CD4-positive, alpha-beta T cell (primary cell): ENCODE results near the gene SETD1B. TPM values are rescaled to one million over a fixed set of nuclear protein-coding genes. Genes with fewer than 3 reads are reported as not detected.

ENCODE experiments used
- ATAC-seq: fragments of 200-7000 bp; cut with Tn5 transposase; one replicate; pipeline ENCODE4 v1.10.0; 2022; ENCODE audit warnings: mild to moderate bottlenecking; ENCODE audit not compliant: poor library complexity
- CTCF ChIA-PET: fragments of 350-600 bp; sonication (Branson Sonifier 250); formaldehyde crosslinking; loops from one replicate; lab custom pipeline; 2021; ENCODE audit warnings: antibody characterized with exemption, inconsistent platforms; lab: Charles Lee
- POLR2A ChIA-PET: fragments of 350-600 bp; sonication (Branson Sonifier 250); formaldehyde crosslinking; loops from one replicate; lab custom pipeline; 2021; ENCODE audit warnings: antibody characterized with exemption, inconsistent platforms; lab: Charles Lee
- DNase-seq, 14 experiments: peaks; one replicate each; pipeline ENCODE4 v3.0.0-alpha.2; 2013 to 2020; ENCODE audit warnings: mixed read lengths in 2 of 14
- H3K27ac ChIP-seq, 2 donors: one replicate each; pipeline versions ENCODE4 v1.5.1 to v1.7.0; 2013; ENCODE audit warnings: low read length in 2 of 2, low read depth in 1 of 2, mild to moderate bottlenecking in 1 of 2
- H3K27me3 ChIP-seq, 2 experiments: 1 replicate in 1 of 2; 2 replicates in 1 of 2; pipeline versions ENCODE4 v1.6.1 to v1.7.0; 2013; ENCODE audit warnings: low read length in 2 of 2, control low read depth in 1 of 2, mild to moderate bottlenecking in 1 of 2, moderate library complexity in 1 of 2; ENCODE audit not compliant: insufficient read depth in 2 of 2, control insufficient read depth in 1 of 2
- H3K36me3 ChIP-seq: one replicate; pipeline ENCODE4 v1.6.1; 2013; ENCODE audit warnings: low read length, control low read depth; ENCODE audit not compliant: insufficient read depth
- H3K4me1 ChIP-seq: one replicate; pipeline ENCODE4 v1.6.1; 2013; ENCODE audit warnings: low read length, control low read depth; ENCODE audit not compliant: insufficient read depth
- H3K4me3 ChIP-seq: one replicate; pipeline ENCODE4 v1.5.1; 2013; ENCODE audit warnings: mild to moderate bottlenecking, low read length, moderate library complexity
- H3K9me3 ChIP-seq, 2 experiments: 1 replicate in 1 of 2; 2 replicates in 1 of 2; pipeline versions ENCODE4 v1.6.1 to v1.7.0; 2013; ENCODE audit warnings: low read length in 2 of 2, mild to moderate bottlenecking in 2 of 2, control low read depth in 1 of 2, moderate library complexity in 1 of 2; ENCODE audit not compliant: control insufficient read depth in 1 of 2, insufficient read depth in 1 of 2
- H3K27ac Mint-ChIP-seq: one replicate; pipeline ENCODE4 v1.8.0; 2020; ENCODE audit warnings: mixed read lengths
- H3K27me3 Mint-ChIP-seq: one replicate; pipeline ENCODE4 v1.8.0; 2021; ENCODE audit warnings: mixed read lengths
- H3K36me3 Mint-ChIP-seq: one replicate; pipeline ENCODE4 v1.8.0; 2021; ENCODE audit warnings: low read depth, mixed read lengths
- H3K4me1 Mint-ChIP-seq: one replicate; pipeline ENCODE4 v1.8.0; 2021; ENCODE audit warnings: low read depth, mixed read lengths
- H3K4me3 Mint-ChIP-seq: one replicate; pipeline ENCODE4 v1.8.0; 2020; ENCODE audit warnings: mild to moderate bottlenecking, mixed read lengths
- H3K9me3 Mint-ChIP-seq: one replicate; pipeline ENCODE4 v1.8.0; 2020; ENCODE audit warnings: mixed read lengths
- intact Hi-C, 2 experiments: fragments of 100-400 bp; cut with DNase I in 1 of 2; cut with micrococcal nuclease in 1 of 2; formaldehyde crosslinking; loops; one replicate each; pipeline versions ENCODE4 v1.15.1 to v1.9.0; 2023 to 2025; cut with DNase I, micrococcal nuclease
- total RNA-seq, 174 experiments: library from RNA in 2 of 174; stranded (reverse) in 2 of 174; gene quantifications; one replicate each; pipeline ENCODE4 v1.2.3 and lab custom pipeline; 2021 to 2026
- TF ChIP-seq, protein P1 (sequence below): fragments of 200-600 bp; IDR thresholded peaks from one replicate; pipeline ENCODE4 v1.8.0; 2022; ENCODE audit warnings: antibody characterized with exemption, mild to moderate bottlenecking

Gene SETD1B
- total RNA-seq, 2 experiments from 2014 or later: 146 to 151 TPM

DNA sequence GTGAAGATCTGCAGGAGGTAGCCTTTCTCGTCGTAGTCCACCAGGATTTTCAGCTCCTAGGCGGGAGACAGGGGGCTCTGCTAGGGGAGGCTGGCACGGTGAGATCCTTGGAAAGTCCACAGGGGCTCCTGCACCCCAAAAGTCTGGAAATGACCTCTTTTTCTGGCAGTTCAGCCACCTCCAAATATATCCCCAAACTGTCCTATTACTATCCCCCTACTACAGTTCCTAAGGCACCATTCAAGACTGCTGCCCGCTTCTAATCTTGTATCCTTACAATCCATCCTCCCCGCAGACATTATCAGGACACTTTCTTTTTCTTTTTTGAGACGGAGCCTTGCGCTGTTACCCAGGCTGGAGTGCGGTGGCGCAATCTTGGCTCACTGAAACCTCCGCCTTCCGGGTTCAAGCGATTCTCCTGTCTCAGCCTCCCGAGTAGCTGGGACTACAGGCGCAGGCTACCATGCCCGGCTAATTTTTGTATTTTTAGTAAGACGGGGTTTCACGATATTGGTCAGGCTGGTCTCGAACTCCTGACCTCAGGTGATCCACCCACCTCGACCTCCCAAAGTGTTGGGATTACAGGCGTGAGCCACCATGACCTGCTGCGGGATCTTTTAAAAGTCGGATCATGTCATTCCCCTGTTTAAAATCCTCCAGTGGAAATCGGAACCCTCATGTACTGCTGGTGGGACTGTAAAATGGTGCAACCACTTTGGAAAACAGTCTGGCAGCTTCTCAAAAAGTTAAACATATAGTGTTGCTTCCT, 36.4 kb downstream of the SETD1B start:
- H3K4me3 Mint-ChIP-seq: peak overlapping the region; percentile 94
- ChIA-PET CTCF (interaction anchor here (0.6 to 4.5 kb wide), 5 partner anchors 29 to 296 kb away, joined by 3 to 44 read pairs (median 4); partner anchors contain the start of genes ORAI1 and RHOF), POLR2A (interaction anchor here (0.6 to 2.0 kb wide), 6 partner anchors 12 to 53 kb away, joined by 4 to 5 read pairs (median 4); partner anchors contain the start of genes PSMD9 and RHOF)
- Histone ChIP-seq H3K27ac (peak overlapping the region; percentile 21 to 44), H3K36me3 (no peaks in the 10 kb centered on the region), H3K4me3 (peak overlapping the region; percentile 85), H3K27me3 (no peaks in the 10 kb centered on the region), H3K4me1 (peaks cover 18% of the 10 kb centered on the region), H3K9me3 (no peaks in the 10 kb centered on the region)
- ATAC-seq (no peak), DNase-seq (no peak)
- no peaks in the 10 kb centered on the region for H3K9me3 Mint-ChIP-seq
- intact Hi-C loops: loop anchor here (1.0 to 5.0 kb wide), 4 partner anchors 45 to 127 kb away; partner anchors contain the start of genes PSMD9 (in 2 of the 2) and TMEM120B (in 1 of the 2)
- H3K27ac Mint-ChIP-seq: peak overlapping the region; percentile 77
- peaks cover 14% of the 10 kb centered on the region for H3K4me1 Mint-ChIP-seq
- TF ChIP-seq, protein P1, sequence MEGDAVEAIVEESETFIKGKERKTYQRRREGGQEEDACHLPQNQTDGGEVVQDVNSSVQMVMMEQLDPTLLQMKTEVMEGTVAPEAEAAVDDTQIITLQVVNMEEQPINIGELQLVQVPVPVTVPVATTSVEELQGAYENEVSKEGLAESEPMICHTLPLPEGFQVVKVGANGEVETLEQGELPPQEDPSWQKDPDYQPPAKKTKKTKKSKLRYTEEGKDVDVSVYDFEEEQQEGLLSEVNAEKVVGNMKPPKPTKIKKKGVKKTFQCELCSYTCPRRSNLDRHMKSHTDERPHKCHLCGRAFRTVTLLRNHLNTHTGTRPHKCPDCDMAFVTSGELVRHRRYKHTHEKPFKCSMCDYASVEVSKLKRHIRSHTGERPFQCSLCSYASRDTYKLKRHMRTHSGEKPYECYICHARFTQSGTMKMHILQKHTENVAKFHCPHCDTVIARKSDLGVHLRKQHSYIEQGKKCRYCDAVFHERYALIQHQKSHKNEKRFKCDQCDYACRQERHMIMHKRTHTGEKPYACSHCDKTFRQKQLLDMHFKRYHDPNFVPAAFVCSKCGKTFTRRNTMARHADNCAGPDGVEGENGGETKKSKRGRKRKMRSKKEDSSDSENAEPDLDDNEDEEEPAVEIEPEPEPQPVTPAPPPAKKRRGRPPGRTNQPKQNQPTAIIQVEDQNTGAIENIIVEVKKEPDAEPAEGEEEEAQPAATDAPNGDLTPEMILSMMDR: no peak
- no peaks in the 10 kb centered on the region for H3K36me3 Mint-ChIP-seq
- H3K27me3 Mint-ChIP-seq: no peaks in the 10 kb centered on the region

DNA sequence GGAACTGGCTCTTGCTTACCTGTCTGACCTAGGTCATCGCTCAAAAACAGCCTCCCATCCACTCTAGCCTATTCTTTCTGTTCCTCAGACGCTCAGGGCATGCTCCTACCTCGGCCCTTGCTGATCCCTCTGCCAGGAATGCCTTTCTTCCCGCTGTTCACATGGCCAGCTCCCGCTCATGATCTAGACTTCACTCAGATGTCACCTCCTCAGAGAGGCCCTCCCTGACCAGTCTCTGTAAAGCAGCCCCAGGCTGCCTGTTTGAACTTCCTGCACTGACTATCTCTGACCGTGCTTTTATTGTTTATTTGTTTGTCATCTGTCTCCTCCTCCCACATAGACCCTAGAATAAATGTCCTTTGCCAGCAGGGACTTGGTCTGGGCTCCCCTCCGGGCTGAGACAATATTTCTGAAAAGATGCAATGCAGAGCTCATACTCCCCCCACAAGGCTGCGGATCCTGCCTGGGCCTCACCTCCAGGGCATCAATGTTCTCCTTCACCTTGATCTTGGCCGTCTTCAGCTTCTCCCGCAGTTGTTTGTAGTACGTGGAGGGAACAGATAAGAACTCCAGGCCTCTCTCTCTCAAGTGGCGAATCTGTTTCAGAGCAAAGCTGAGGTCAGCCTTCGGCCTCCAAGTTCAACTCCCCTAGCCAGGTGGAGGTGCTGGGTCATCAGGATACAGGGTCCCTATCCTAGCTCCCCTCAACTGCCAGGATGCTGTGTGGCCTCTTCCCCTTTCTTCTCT, 39.6 kb downstream of the SETD1B start:
- no peak overlapping the region for H3K4me3 Mint-ChIP-seq
- H3K27ac Mint-ChIP-seq: no peak overlapping the region
- H3K9me3 Mint-ChIP-seq: no peaks in the 10 kb centered on the region
- TF ChIP-seq, protein P1: no peak
- H3K4me3 ChIP-seq: no peak overlapping the region
- no peaks in the 10 kb centered on the region for H3K27me3 Mint-ChIP-seq
- intact Hi-C loops: no loop called here
- no peaks in the 10 kb centered on the region for H3K9me3 ChIP-seq
- DNase-seq (no peak), ATAC-seq (no peak)
- H3K27me3 ChIP-seq: no peaks in the 10 kb centered on the region
- no peaks in the 10 kb centered on the region for H3K36me3 ChIP-seq
- peaks cover 18% of the 10 kb centered on the region for H3K4me1 ChIP-seq
- no peaks in the 10 kb centered on the region for H3K36me3 Mint-ChIP-seq
- H3K27ac ChIP-seq: no peak overlapping the region
- CTCF ChIA-PET: interaction anchor here (0.9 to 1.7 kb wide), 2 partner anchors 45 to 49 kb away, joined by 3 to 4 read pairs; partner anchors contain the start of gene PSMD9
- POLR2A ChIA-PET: interaction anchor here (0.6 to 1.7 kb wide), 2 partner anchors 9 to 45 kb away, joined by 4 read pairs; partner anchors contain the start of gene PSMD9
- H3K4me1 Mint-ChIP-seq: peaks cover 14% of the 10 kb centered on the region

DNA sequence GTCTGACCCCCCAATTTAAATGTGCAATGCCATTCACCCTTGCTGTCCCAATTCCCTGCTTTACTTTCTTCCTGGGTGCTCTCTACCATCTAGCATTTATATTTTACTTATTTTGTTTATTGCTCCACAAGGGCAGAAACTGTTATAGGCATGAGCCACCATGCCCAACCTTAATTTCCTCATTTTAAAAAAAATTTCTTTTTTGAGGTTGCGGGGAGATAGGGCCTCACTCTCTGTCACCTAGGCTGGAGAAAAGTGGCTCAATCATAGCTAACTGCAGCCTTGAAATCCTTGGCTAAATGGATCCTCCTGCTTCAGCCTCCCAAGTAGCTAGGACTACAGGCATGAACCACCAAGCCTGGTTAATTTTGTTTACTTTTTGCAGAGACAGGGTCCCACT, 41.9 kb downstream of the SETD1B start:
- TF ChIP-seq, protein P1: no peak
- intact Hi-C loops: no loop called here
- Mint-ChIP-seq H3K4me3 (no peak overlapping the region), H3K36me3 (no peaks in the 10 kb centered on the region), H3K4me1 (no peaks in the 10 kb centered on the region), H3K27me3 (no peaks in the 10 kb centered on the region), H3K9me3 (no peaks in the 10 kb centered on the region), H3K27ac (no peak overlapping the region)
- POLR2A ChIA-PET: no interaction called here
- H3K9me3 ChIP-seq: no peaks in the 10 kb centered on the region
- H3K27me3 ChIP-seq: no peaks in the 10 kb centered on the region
- DNase-seq (no peak), ATAC-seq (no peak)
- CTCF ChIA-PET: no interaction called here
- H3K27ac ChIP-seq: no peak overlapping the region
- H3K36me3 ChIP-seq: no peaks in the 10 kb centered on the region
- H3K4me1 ChIP-seq: peaks cover under 1% of the 10 kb centered on the region
- H3K4me3 ChIP-seq: no peak overlapping the region
